NB4 (cell line): ENCODE data around the gene B3GNT7.

Experiments
- DNase-seq: peaks from one replicate; pipeline ENCODE4 v3.0.0; 2010; ENCODE audit warnings: low read depth
- H3K4me3 ChIP-seq: one replicate; pipeline ENCODE4 v1.5.1; 2011; ENCODE audit warnings: mild to moderate bottlenecking, low read depth, low read length, moderate library complexity
- MAX ChIP-seq: IDR thresholded peaks from 2 replicates; pipeline ENCODE4 v1.6.1; 2011; ENCODE audit warnings: low read depth, low read length
- MYC ChIP-seq: IDR thresholded peaks from 2 replicates; pipeline ENCODE4 v1.6.1; 2011; ENCODE audit warnings: low read depth, low read length
- POLR2A ChIP-seq: IDR thresholded peaks from 2 replicates; pipeline ENCODE4 v1.6.1; 2011; ENCODE audit warnings: mild to moderate bottlenecking; ENCODE audit not compliant: insufficient read length; ENCODE audit errors: extremely low read depth
- TF ChIP-seq, protein P1 (sequence below): IDR thresholded peaks from one replicate; pipeline ENCODE4 v1.5.1; 2012; ENCODE audit warnings: low read depth, low read length

The B3GNT7 gene

GRCh38 chr2:231449503-231450054, 54.1 kb downstream of the B3GNT7 start:
- DNase-seq = no peak
- no peak overlapping the region for H3K4me3 ChIP-seq
- TF ChIP-seq, protein P1, sequence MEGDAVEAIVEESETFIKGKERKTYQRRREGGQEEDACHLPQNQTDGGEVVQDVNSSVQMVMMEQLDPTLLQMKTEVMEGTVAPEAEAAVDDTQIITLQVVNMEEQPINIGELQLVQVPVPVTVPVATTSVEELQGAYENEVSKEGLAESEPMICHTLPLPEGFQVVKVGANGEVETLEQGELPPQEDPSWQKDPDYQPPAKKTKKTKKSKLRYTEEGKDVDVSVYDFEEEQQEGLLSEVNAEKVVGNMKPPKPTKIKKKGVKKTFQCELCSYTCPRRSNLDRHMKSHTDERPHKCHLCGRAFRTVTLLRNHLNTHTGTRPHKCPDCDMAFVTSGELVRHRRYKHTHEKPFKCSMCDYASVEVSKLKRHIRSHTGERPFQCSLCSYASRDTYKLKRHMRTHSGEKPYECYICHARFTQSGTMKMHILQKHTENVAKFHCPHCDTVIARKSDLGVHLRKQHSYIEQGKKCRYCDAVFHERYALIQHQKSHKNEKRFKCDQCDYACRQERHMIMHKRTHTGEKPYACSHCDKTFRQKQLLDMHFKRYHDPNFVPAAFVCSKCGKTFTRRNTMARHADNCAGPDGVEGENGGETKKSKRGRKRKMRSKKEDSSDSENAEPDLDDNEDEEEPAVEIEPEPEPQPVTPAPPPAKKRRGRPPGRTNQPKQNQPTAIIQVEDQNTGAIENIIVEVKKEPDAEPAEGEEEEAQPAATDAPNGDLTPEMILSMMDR = no peak

DNA sequence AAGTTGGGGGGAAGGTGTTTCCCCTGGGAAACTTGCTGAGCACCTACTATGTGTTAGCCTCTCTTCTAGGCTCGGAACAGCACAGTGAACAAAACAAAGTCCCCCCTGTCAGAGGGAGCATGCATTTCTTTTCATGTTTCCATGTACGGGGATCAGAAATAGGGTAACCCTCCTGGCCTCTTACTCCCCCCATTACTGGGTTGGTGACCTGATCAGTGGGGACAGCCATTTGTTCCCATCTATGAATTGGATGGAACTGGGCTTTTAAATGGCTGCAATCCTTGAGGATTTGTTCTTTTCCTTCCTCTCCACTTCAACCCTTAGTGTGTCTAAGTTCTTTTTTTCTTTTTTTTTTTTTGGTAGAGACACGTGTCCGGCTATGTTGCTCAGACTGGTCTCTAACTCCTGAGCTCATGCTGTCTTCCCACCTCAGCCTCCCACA, 55.1 kb downstream of the B3GNT7 start:
- no peak overlapping the region for H3K4me3 ChIP-seq
- peak; percentile 31 for DNase-seq
- TF ChIP-seq MYC (no peak), MAX (no peak), POLR2A (no peak)
- TF ChIP-seq, protein P1 = no peak
